CD14-positive monocyte (primary cell): ENCODE data around the gene SLC9A8. TPM values are rescaled to one million over a fixed set of nuclear protein-coding genes. Genes with fewer than 3 reads are reported as not detected.
A peak's percentile ranks its signal among the peaks of the same experiment; 100 is the strongest.

ENCODE experiments used
- DNase-seq, 3 donors: peaks; one replicate each; pipeline ENCODE4 v3.0.0-alpha.2; 2011 to 2022
- H2AFZ ChIP-seq: 2 replicates; pipeline ENCODE4 v1.6.0; 2012; ENCODE audit warnings: mild to moderate bottlenecking, low read depth, low read length, inconsistent platforms; ENCODE audit not compliant: insufficient read depth, poor library complexity, severe bottlenecking
- H3K27ac ChIP-seq, 2 donors: 1 replicate in 1 of 2; 2 replicates in 1 of 2; pipeline ENCODE4 v1.5.1; 2012 to 2013; ENCODE audit warnings: low read length in 2 of 2, control low read depth in 1 of 2, inconsistent platforms in 1 of 2, low read depth in 1 of 2, mild to moderate bottlenecking in 1 of 2
- H3K27me3 ChIP-seq, 2 donors: one replicate each; pipeline versions ENCODE4 v1.6.0 to v1.6.1; 2011 to 2013; ENCODE audit warnings: low read length in 2 of 2; ENCODE audit not compliant: control insufficient read depth in 2 of 2, insufficient read depth in 2 of 2
- H3K36me3 ChIP-seq, 2 donors: replicated peaks in 1 of 2; 1 replicate in 1 of 2; 2 replicates in 1 of 2; pipeline versions ENCODE4 v1.5.1 to v1.6.1; 2012 to 2013; ENCODE audit warnings: low read length in 2 of 2, control low read depth in 1 of 2, inconsistent platforms in 1 of 2, mild to moderate bottlenecking in 1 of 2; ENCODE audit not compliant: insufficient read depth in 2 of 2, control insufficient read depth in 1 of 2
- H3K4me1 ChIP-seq, 2 donors: 1 replicate in 1 of 2; 2 replicates in 1 of 2; pipeline versions ENCODE4 v1.5.1 to v1.6.1; 2012 to 2013; ENCODE audit warnings: low read length in 2 of 2, control low read depth in 1 of 2, inconsistent platforms in 1 of 2, mild to moderate bottlenecking in 1 of 2, moderate library complexity in 1 of 2; ENCODE audit not compliant: insufficient read depth in 2 of 2, control insufficient read depth in 1 of 2
- H3K4me2 ChIP-seq: replicated peaks from 2 replicates; pipeline ENCODE3; 2012; ENCODE audit warnings: low read length, moderate library complexity, mild to moderate bottlenecking; ENCODE audit not compliant: poor library complexity, severe bottlenecking; ENCODE audit errors: extremely low read depth
- H3K4me3 ChIP-seq, 3 experiments: fragments of 200-600 bp in 1 of 3; sonication (generic) in 1 of 3; replicated peaks in 1 of 3; 1 replicate in 2 of 3; 2 replicates in 1 of 3; pipeline ENCODE4 v1.5.1; 2011 to 2013; ENCODE audit warnings: low read length in 3 of 3, mild to moderate bottlenecking in 3 of 3, control low read depth in 2 of 3, low read depth in 2 of 3, inconsistent platforms in 1 of 3, moderate library complexity in 1 of 3
- H3K79me2 ChIP-seq: 2 replicates; pipeline ENCODE4 v1.6.0; 2012; ENCODE audit warnings: mild to moderate bottlenecking, control low read depth, inconsistent platforms, low read length, moderate library complexity; ENCODE audit not compliant: insufficient read depth
- H3K9ac ChIP-seq: 2 replicates; pipeline ENCODE4 v1.6.0; 2017; ENCODE audit warnings: low read length, mild to moderate bottlenecking; ENCODE audit not compliant: insufficient read depth, poor library complexity, severe bottlenecking
- H3K9me3 ChIP-seq, 2 donors: replicated peaks in 1 of 2; 1 replicate in 1 of 2; 2 replicates in 1 of 2; pipeline versions ENCODE4 v1.5.1 to v1.6.1; 2012 to 2013; ENCODE audit warnings: low read length in 2 of 2, control low read depth in 1 of 2; ENCODE audit not compliant: control insufficient read depth in 1 of 2, insufficient read depth in 1 of 2
- H4K20me1 ChIP-seq: 2 replicates; pipeline ENCODE4 v1.6.0; 2012; ENCODE audit warnings: mild to moderate bottlenecking, low read length, control low read depth, moderate library complexity; ENCODE audit not compliant: insufficient read depth
- H3K27ac Mint-ChIP-seq, 7 donors: one replicate each; pipeline ENCODE4 v1.8.0; 2020; ENCODE audit warnings: mild to moderate bottlenecking in 7 of 7, mixed read lengths in 7 of 7, moderate library complexity in 6 of 7, inconsistent platforms in 2 of 7
- H3K27me3 Mint-ChIP-seq, 3 donors: one replicate each; pipeline ENCODE4 v1.8.0; 2021 to 2022; ENCODE audit warnings: low read depth in 3 of 3, mild to moderate bottlenecking in 3 of 3, mixed read lengths in 3 of 3, moderate library complexity in 3 of 3, inconsistent platforms in 1 of 3
- H3K36me3 Mint-ChIP-seq, 2 donors: one replicate each; pipeline ENCODE4 v1.8.0; 2020; ENCODE audit warnings: mixed read lengths in 2 of 2, inconsistent platforms in 1 of 2, mild to moderate bottlenecking in 1 of 2
- H3K4me1 Mint-ChIP-seq: one replicate; pipeline ENCODE4 v1.8.0; 2020; ENCODE audit warnings: mild to moderate bottlenecking, mixed read lengths
- H3K4me3 Mint-ChIP-seq, 2 donors: one replicate each; pipeline ENCODE4 v1.8.0; 2020; ENCODE audit warnings: mild to moderate bottlenecking in 2 of 2, mixed read lengths in 2 of 2, moderate library complexity in 1 of 2
- H3K9me3 Mint-ChIP-seq, 7 donors: one replicate each; pipeline ENCODE4 v1.8.0; 2020 to 2022; ENCODE audit warnings: mixed read lengths in 7 of 7, mild to moderate bottlenecking in 6 of 7, moderate library complexity in 6 of 7, inconsistent platforms in 2 of 7
- CTCF ChIP-seq: fragments of 200-600 bp; IDR thresholded peaks from one replicate; pipeline ENCODE4 v1.8.0; 2022; ENCODE audit warnings: antibody characterized with exemption, mild to moderate bottlenecking
- WGBS: methylation state at CpG from one replicate; pipeline ENCODE4 v1.1.5; 2013; ENCODE audit warnings: missing lambda C conversion rate; ENCODE audit not compliant: insufficient coverage; 5-methylcytosine and 5-hydroxymethylcytosine counted together
- intact Hi-C, 2 donors: fragments of 100-400 bp; cut with micrococcal nuclease; formaldehyde crosslinking; loops; one replicate each; pipeline versions ENCODE4 v1.15.0 to v1.15.1; 2023
- polyA plus RNA-seq, 3 donors: library from polyadenylated mRNA; depleted of rRNA in 1 of 3; unstranded in 2 of 3; stranded (reverse) in 1 of 3; fragments of 300-500 nt in 2 of 3; fragments of >200 nt in 1 of 3; fragmentation: Illumina TruSeq in 2 of 3; gene quantifications; 1 replicate in 2 of 3; 2 replicates in 1 of 3; pipeline ENCODE4 v1.2.3, GENCODE V29; 2012 to 2021

Gene SLC9A8
- polyA plus RNA-seq, 3 donors, result 3.0 to 14.6 (median 3.3) TPM

GRCh38 chr20:49838546-49838945 is 25.9 kb downstream of the SLC9A8 start:
- Histone ChIP-seq H2AFZ (no peak overlapping the region), H3K79me2 (peaks cover 14% of the 10 kb centered on the region), H3K27ac (no peak overlapping the region), H3K9me3 (no peaks in the 10 kb centered on the region), H3K4me1 (no peaks in the 10 kb centered on the region), H3K9ac (no peak overlapping the region), H3K27me3 (no peaks in the 10 kb centered on the region), H3K36me3 (peaks cover 34 to 71% of the 10 kb centered on the region in 2 donors), H3K4me3 (no peak overlapping the region), H4K20me1 (no peaks in the 10 kb centered on the region), H3K4me2 (no peak overlapping the region)
- intact Hi-C loops, result no loop called here
- Mint-ChIP-seq H3K27ac (peak overlapping the region in 1 of 7 donors; percentile 28), H3K4me1 (no peaks in the 10 kb centered on the region), H3K36me3 (peaks cover 44 to 68% of the 10 kb centered on the region in 2 donors), H3K4me3 (no peak overlapping the region), H3K27me3 (no peaks in the 10 kb centered on the region), H3K9me3 (peaks cover 0 to 5% (median 0%) of the 10 kb centered on the region in 7 donors)
- DNase-seq, result no peak
- TF ChIP-seq CTCF, result no peak
- 100% methylated on average over 1 of the region's 8 CpGs for WGBS

GRCh38 chr20:49843139-49843538 is 30.5 kb downstream of the SLC9A8 start:
- Histone ChIP-seq H3K9me3 (no peaks in the 10 kb centered on the region), H3K27me3 (no peaks in the 10 kb centered on the region), H4K20me1 (no peaks in the 10 kb centered on the region), H3K4me3 (no peak overlapping the region), H2AFZ (no peak overlapping the region), H3K27ac (no peak overlapping the region), H3K79me2 (peaks cover 5% of the 10 kb centered on the region), H3K4me1 (no peaks in the 10 kb centered on the region), H3K9ac (no peak overlapping the region), H3K36me3 (peaks cover 25 to 61% of the 10 kb centered on the region in 2 donors), H3K4me2 (no peak overlapping the region)
- no peak for TF ChIP-seq CTCF
- WGBS, result 72% methylated on average over 2 of the region's 3 CpGs
- no peak overlapping the region for H3K4me3 Mint-ChIP-seq
- H3K27me3 Mint-ChIP-seq, result no peaks in the 10 kb centered on the region
- intact Hi-C loops, result no loop called here
- H3K4me1 Mint-ChIP-seq, result no peaks in the 10 kb centered on the region
- H3K36me3 Mint-ChIP-seq, result peaks cover 39 to 69% of the 10 kb centered on the region in 2 donors
- H3K9me3 Mint-ChIP-seq, result peaks cover 0 to 5% (median 0%) of the 10 kb centered on the region in 7 donors
- DNase-seq, result no peak
- peak overlapping the region in 1 of 7 donors; percentile 3 for H3K27ac Mint-ChIP-seq
